IPS-11a (cell line): Measurements from ENCODE around the gene SLC2A8.

Source experiments
- H3K4me3 ChIP-seq: one replicate; pipeline ENCODE4 v1.5.1; 2013; ENCODE audit warnings: low read depth, low read length, control low read depth

The SLC2A8 gene

GRCh38 chr9:127399736-127400269 is 2.8 kb downstream of the SLC2A8 start:
- H3K4me3 ChIP-seq: no peak overlapping the region

GRCh38 chr9:127402401-127403090 is 5.6 kb downstream of the SLC2A8 start:
- H3K4me3 ChIP-seq: no peak overlapping the region

DNA sequence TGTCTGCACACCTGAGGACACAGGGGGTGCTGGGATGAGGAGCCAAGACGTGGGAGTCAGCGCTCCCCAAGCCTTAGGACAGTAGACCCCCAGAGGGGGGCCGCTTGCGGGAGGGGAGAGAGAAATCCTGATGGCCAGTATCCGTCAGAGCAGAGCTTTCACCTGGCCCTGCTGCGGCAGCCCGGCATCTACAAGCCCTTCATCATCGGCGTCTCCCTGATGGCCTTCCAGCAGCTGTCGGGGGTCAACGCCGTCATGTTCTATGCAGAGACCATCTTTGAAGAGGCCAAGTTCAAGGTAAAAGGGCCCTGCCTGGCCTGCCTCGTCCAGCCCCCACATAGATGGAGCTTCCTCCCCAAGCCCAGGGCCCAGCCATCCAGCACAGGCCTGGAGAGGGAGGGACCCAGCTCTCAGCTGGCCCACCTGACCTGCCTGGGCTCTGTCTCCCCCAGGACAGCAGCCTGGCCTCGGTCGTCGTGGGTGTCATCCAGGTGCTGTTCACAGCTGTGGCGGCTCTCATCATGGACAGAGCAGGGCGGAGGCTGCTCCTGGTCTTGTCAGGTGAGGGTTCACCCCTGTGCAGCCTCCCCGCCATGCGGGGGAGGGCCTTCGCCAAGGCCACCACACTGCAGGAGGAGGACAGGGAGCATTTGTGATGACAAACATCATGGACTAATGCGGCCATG is 6.7 kb downstream of the SLC2A8 start:
- no peak overlapping the region for H3K4me3 ChIP-seq

DNA sequence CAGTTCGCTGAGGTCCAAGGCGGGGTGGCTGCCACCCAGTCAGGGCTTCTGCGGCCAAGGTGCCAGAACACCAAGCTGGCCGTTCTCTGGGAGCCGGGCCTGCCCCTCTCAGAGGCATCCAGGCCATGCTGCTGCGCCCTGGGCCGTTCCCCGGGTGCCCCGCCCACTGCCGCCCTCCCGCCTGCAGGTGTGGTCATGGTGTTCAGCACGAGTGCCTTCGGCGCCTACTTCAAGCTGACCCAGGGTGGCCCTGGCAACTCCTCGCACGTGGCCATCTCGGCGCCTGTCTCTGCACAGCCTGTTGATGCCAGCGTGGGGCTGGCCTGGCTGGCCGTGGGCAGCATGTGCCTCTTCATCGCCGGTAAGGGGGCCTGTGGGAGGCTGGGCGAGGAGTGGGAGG is 7.7 kb downstream of the SLC2A8 start:
- no peak overlapping the region for H3K4me3 ChIP-seq

DNA sequence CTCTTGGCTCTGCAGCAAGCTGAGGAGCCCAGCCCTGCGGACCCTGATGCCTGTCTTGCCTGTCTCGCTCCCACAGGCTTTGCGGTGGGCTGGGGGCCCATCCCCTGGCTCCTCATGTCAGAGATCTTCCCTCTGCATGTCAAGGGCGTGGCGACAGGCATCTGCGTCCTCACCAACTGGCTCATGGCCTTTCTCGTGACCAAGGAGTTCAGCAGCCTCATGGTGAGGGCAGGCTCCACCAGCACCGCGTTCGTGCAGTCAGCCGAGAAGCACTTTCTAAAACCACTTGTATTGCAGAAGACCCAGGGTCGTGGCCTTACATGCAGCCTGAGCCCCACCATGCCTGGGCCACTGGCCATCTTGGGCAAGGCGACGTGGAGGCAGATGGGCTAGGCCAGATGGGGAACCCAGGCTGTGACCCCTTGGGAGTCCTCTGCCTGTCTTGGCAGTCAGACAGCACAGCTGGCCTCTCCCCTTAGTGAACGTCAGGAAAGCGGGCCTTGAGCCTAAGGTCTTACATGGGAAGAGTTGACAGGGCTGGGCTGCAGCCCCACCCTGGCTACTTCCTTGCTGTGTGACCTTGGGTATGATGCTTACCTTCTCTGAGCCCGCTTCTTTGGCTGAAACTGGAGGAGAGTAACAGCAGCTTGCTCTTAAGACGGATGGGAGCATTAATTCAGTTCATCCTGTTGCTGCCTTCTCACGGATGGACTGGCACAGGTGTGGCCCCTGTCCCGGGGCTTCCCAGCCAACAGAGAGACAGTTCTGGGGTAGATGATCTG is 8.6 kb downstream of the SLC2A8 start:
- no peak overlapping the region for H3K4me3 ChIP-seq

DNA sequence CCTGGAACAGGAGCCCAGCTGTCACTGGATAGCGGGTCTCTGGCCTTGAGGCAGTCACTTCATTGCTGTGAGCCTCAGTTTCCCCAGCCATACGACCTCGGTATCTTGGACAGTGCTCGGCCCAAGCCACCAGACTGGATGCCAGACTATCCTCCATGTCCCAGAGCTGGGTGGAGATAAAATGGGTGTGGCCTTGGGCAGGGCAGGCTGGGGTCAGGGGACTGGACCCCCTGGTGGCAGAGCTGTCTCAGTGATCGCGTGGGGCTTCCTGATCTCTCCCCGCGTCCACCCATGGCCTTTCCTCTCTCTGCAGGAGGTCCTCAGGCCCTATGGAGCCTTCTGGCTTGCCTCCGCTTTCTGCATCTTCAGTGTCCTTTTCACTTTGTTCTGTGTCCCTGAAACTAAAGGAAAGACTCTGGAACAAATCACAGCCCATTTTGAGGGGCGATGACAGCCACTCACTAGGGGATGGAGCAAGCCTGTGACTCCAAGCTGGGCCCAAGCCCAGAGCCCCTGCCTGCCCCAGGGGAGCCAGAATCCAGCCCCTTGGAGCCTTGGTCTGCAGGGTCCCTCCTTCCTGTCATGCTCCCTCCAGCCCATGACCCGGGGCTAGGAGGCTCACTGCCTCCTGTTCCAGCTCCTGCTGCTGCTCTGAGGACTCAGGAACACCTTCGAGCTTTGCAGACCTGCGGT is 10.0 kb downstream of the SLC2A8 start:
- H3K4me3 ChIP-seq: no peak overlapping the region

- no peak overlapping the region for H3K4me3 ChIP-seq
Observed at GRCh38 chr9:127407492-127407843, 10.5 kb downstream of the SLC2A8 start.

DNA sequence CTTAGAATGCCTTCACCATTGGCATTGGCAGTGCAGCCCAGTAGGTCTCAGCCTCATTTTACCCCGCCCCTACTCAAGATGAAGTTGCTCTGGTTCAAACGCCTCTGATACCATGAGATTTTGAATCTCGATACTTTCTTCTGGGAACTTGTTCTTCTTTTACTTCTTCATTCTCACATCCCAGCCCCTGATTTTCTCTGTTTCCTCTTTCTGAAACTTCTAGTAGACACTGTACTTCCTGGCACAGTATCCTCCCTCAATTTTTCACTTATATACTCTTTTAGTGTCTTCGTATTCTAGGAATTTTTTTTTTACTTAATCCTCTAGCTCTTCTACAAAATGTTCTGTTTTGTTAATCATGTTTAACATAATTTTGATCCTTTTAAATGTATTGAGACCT is 14.2 kb downstream of the SLC2A8 start:
- H3K4me3 ChIP-seq: no peak overlapping the region

DNA sequence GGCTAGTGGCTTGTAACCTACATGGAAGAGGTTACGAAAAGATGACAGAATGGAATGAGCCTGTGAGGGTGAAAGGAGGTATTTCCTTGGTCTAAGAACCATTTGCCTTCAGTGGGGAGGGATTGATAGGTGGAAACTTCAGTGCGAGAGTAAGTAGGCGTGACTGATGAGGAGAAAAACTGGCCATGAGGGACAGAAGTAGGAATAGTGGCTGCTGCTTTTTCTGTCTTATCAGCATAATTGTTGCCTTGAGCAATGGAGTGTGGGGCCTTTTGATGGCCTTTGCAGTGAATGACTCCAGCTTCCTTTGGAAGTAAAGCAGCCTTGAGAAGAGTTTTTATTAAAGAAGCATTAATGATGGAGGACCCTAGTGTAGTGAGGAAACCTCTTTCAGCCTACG is 18.2 kb downstream of the SLC2A8 start:
- H3K4me3 ChIP-seq: no peak overlapping the region

GRCh38 chr9:127415657-127416056 is 18.7 kb downstream of the SLC2A8 start:
- no peak overlapping the region for H3K4me3 ChIP-seq

DNA sequence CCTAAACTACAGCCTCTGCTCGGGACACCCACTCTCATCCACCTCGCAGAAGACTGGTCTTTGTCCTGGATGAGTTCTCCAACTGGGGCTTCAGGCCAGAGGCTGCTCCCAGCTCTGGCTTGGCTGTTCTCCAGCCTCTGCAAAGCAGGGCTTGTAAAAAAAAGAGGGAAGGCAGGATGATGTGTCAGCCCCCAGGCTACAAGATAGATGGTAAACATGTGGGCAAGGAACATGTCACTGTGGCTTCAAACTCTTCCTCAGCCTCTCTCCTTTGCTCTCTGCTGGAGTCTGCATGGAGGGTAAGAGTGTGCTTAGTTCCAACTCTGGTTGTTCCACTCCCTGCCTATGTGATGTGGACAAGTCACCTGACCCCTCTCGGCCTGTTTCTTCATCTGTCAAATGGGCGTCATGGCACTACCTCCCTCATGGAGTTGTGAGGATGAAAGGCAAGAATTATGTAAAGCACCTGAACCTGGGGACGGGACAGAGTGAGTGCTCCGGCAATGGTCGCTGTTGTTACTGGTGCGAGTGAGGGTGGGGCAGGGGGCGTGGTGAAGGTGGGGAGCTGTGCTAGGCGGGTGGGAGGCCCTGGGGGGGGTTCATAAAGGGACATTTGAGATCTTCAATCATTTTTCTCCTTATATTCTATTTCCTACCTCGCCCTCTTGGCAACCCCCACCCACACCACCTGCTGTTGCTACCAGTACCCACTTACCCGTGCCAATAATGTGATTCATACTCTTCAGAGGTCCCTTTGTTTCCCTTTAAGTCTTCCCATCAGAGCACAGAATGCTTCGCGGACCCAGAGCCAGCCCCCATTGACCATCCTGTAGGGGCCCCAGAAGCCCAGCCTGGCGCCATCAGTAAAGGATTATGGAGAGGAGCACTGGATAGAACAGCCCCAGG is 20.4 kb downstream of the SLC2A8 start:
- H3K4me3 ChIP-seq: no peak overlapping the region

DNA sequence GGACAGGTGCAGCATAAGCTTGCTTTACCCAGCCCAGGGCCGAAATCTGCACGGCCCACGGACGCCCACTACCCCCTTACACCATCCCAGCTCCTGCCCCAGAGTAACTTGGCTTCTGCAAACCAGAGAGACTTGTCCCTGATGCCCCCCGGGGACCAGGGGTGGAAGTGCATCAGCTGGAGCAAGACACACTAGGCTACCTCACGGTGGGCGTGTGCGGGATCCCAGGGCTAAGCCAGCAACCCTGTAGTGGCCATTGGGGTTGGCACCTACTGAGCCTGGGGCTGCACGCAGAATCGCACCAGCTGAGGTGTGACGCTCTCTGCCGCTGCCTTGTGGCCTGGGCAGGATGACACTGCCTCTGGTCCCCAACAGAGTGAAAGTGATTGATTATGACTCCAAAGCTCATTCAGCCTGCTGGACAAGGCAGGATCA is 21.1 kb downstream of the SLC2A8 start:
- H3K4me3 ChIP-seq: no peak overlapping the region

GRCh38 chr9:127419348-127419747 is 22.4 kb downstream of the SLC2A8 start:
- no peak overlapping the region for H3K4me3 ChIP-seq

GRCh38 chr9:127421057-127421456 is 24.1 kb downstream of the SLC2A8 start:
- no peak overlapping the region for H3K4me3 ChIP-seq

DNA sequence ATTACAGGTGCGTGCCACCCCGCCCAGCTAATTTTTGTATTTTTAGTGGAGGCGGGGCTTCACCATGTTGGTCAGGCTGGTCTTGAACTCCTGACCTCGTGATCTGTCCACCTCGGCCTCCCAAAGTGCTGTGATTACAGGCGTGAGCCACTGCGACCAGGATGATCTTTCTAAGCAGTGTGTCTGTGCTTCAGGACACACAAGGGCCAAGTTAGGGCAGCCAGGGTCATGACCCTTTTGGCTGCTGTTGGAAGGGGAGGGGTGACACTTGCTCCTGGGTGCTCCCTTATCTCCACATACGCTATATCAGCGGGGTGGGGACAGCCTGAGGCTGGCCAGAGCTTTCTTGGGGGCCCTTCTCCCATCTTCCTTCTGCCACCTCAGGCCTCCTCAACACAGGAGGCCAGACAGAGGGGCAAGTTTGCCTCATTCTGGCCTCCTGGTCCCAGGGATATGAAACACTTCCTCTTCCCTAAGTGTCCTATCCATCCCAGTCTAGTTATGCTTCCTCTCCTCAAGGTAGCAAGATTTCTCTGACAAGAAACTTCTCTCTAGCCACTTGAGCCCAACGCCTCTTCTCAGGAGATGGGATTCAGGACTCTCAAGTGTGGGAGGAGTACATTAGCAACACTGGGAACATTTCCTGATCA is 25.3 kb downstream of the SLC2A8 start:
- H3K4me3 ChIP-seq: no peak overlapping the region

- peak overlapping the region; percentile 61 for H3K4me3 ChIP-seq
Observed at GRCh38 chr9:127422787-127423186, 25.8 kb downstream of the SLC2A8 start.

DNA sequence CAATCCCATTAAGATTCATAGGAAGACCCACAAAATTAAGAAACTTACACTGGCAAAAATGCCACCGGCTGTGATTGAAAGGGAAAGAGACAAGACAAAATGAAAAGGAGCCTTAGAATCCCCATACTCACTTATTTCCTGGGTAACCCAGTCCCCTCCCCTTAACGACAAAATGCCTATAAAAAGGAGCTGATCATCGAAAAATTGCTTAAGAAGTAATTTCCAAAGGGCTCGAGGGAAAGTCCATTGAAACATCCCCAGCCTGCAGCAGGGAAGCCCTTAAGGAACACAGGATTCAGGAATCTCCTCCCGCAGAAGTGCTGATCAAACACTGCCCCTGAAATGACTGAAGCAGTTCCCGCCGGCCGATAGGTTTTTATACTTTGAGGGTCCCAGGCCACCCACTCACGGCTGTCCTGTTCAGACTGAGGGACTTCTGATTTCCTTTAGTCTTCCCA is 26.5 kb downstream of the SLC2A8 start:
- H3K4me3 ChIP-seq: peak overlapping the region; percentile 61

- peak within 1 kb of the TSS; percentile 61 for H3K4me3 ChIP-seq
Observed at GRCh38 chr9:127423934-127424675, 27.1 kb downstream of the SLC2A8 start, which contains the start of gene ZNF79. ZNF79 (plus strand) TSS chr9:127424382; CDS start chr9:127424788, 406 bp downstream.

DNA sequence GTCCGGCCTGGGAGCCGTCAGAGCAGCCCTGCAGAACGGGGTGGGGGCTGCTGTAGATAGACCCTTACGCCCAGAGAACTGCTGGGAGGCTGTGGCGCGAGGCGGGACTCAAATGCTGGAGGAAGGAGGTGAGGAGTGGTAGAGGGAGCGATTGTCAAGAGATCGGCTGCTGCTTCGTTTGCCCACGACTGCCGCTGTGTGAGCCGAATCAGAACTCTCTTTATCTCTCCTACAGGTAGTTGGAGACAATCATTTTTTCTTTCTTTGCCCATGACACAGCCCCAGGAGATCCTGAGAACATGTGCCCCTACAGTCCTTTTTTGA is 27.7 kb downstream of the SLC2A8 start:
- peak overlapping the region; percentile 61 for H3K4me3 ChIP-seq
